GM12874 (cell line): Measurements from ENCODE around the gene ALDH3A1.

Experiments used
- CTCF ChIP-seq: IDR thresholded peaks from 2 replicates; pipeline ENCODE4 v1.5.1; 2011; ENCODE audit warnings: low read depth, mild to moderate bottlenecking, control low read depth, low read length, moderate library complexity; ENCODE audit not compliant: insufficient read depth

The ALDH3A1 gene

GRCh38 chr17:19738073-19738449, 10.0 kb downstream of the ALDH3A1 start:
- TF ChIP-seq CTCF = no peak

GRCh38 chr17:19737305-19738072, 10.6 kb downstream of the ALDH3A1 start:
- no peak for TF ChIP-seq CTCF

GRCh38 chr17:19736071-19736470, 12.0 kb downstream of the ALDH3A1 start:
- no peak for TF ChIP-seq CTCF

- no peak for TF ChIP-seq CTCF
Observed at GRCh38 chr17:19733953-19734526, 14.1 kb downstream of the ALDH3A1 start.

GRCh38 chr17:19731626-19732025, 16.5 kb downstream of the ALDH3A1 start:
- no peak for TF ChIP-seq CTCF

- no peak for TF ChIP-seq CTCF
Observed at GRCh38 chr17:19730843-19731242, 17.3 kb downstream of the ALDH3A1 start.

- no peak for TF ChIP-seq CTCF
Observed at GRCh38 chr17:19729900-19730299, 18.2 kb downstream of the ALDH3A1 start.
